ENCODE data around the gene TMEM19.

The TMEM19 gene

GRCh38 chr12:71748081-71748850 is 62.4 kb downstream of the TMEM19 start:
- H3K27ac ChIP-seq = no peak overlapping the region
- TF ChIP-seq CTCF (conservative IDR thresholded peaks at IDR 0.05) = no peak

- no peak overlapping the region for H3K27ac ChIP-seq
- TF ChIP-seq CTCF (conservative IDR thresholded peaks at IDR 0.05) = no peak
Measured at GRCh38 chr12:71749666-71750065, 63.8 kb downstream of the TMEM19 start.

GRCh38 chr12:71752891-71753290 is 67.0 kb downstream of the TMEM19 start:
- H3K27ac ChIP-seq = no peak overlapping the region
- TF ChIP-seq CTCF (conservative IDR thresholded peaks at IDR 0.05) = no peak
